ENCODE measurements around the gene PAXIP1.
A peak's percentile ranks its signal among the peaks of the same experiment; 100 is the strongest.
"Not testable (repeated sequence)": the region's sequence is repeated elsewhere in the genome, so short reads cannot be mapped to it uniquely, and the experiment has no call there.

The PAXIP1 gene

GRCh38 chr7:154942691-154943090 lies 60.2 kb downstream of the PAXIP1 start:
- no peak for DNase-seq

GRCh38 chr7:154937837-154938236 lies 65.1 kb downstream of the PAXIP1 start:
- no peak for DNase-seq

- DNase-seq: not testable (repeated sequence)
Observed at GRCh38 chr7:154934353-154934952, 68.5 kb downstream of the PAXIP1 start.

- no peak for DNase-seq
Observed at GRCh38 chr7:154931906-154932305, 71.0 kb downstream of the PAXIP1 start.

DNA sequence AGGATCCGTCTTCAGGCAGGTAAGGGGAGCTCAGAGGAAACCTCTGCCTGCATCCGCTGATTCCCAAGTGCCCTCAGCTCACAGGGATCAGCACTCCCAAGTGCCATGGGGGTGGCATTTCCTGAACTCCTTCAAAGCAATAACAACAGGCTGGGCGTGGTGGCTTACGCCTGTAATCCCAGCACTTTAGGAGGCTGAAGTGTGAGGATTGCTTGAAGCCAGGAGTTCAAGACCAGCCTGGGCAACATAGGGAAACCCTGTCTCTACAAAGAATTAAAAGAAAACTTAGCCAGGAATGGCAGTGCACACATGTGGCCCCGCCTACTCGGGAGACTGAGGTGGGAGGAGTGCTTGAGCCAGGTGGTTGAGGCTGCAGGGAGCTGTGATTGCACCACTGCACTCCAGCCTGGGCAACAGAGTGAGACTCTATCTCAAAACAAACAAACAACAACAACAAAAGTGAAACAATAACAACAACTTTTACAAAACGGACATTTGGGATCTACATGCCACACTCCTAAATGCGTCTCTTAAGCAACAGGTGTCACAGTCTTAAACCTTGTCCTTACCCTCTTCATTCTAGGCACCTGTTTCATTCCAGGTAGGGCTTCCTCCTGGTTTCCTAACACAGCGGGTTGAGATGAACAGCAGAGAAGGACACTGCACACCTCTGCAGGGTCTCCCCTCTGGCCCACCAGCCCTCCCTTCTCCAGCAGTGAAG lies 73.8 kb downstream of the PAXIP1 start:
- no peak for DNase-seq

DNA sequence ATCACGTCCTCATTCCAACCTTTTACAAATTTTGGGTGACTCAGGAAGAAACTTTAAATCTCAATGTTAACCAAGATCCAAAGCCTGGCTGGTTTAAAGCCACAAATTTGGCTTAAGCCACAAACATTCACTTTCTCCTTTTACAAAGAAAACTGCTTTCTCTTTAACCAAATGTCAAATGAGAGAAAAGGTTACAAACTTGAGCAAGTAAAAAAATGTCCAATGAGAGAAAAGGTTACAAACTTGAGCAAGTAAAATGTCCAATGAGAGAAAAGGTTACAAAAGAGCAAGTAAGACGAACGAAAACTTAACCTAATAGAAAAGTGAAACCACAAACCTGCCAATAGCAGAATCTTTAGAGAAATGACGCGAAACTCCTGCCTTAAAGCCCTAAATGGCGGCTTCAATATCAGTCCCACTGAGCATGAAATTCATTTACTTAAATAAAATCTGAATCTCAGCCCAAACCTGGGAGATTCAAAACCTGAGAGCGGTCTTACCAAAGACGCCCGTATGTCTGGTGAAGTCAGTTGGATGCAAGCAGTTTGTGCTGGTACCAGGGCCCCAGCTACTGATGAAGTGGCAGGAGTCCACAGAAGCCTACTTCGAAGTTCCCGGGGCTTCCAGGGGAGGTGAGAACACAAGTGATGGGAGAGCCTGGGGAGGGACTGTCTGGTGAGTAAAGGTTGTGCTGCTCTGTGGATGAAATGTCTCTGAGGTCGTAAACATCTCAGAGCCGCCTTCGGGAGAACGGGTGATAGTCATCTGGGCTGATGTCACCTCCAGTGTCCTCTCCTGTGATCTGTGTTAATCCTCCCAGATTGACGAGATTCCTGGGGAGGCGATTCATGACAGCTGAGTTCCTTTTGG lies 74.6 kb downstream of the PAXIP1 start:
- peak; percentile 98 for DNase-seq

DNA sequence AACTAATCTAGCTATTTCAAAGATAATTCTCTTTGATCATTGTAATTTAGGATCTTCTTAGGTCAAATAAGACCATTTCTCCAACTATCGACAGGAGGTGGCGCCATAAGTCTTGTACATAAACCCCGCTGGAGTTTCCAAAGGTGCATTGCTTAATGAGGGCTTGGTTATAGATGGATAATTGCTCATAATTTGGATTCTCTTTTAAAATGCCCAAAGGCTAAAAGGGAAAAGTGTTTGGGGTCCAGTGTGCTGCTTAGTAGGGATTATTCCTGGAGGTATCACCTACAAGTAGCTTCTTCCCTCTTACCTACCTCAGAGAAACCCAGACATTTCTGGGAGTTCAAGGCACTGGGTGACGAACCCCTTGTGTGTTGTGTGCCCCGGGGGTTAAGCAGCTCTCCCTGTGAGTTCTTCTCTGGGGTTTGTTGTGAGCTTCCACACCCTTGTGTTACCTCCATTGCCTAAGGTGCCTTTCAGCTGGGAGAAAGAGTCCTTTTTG lies 75.2 kb downstream of the PAXIP1 start:
- peak; percentile 93 for DNase-seq

DNA sequence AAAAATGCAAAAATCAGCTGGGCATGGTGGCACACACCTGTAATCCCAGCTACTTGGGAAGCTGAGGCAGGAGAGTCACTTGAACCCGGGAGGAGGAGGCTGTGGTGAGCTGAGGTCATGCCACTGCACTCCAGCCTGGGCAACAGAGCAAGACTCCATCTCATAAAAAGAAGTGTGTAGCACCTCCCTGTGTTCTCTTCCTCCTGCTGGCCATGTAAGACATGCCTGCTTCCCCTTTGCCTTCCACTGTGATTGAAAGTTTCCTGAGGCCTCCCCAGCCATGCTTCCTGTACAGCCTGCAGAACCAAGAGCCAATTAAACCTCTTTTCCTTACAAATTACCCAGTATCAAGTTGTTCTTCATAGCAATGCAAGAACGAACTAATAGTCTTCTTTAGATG lies 80.5 kb downstream of the PAXIP1 start:
- not testable (repeated sequence) for DNase-seq

DNA sequence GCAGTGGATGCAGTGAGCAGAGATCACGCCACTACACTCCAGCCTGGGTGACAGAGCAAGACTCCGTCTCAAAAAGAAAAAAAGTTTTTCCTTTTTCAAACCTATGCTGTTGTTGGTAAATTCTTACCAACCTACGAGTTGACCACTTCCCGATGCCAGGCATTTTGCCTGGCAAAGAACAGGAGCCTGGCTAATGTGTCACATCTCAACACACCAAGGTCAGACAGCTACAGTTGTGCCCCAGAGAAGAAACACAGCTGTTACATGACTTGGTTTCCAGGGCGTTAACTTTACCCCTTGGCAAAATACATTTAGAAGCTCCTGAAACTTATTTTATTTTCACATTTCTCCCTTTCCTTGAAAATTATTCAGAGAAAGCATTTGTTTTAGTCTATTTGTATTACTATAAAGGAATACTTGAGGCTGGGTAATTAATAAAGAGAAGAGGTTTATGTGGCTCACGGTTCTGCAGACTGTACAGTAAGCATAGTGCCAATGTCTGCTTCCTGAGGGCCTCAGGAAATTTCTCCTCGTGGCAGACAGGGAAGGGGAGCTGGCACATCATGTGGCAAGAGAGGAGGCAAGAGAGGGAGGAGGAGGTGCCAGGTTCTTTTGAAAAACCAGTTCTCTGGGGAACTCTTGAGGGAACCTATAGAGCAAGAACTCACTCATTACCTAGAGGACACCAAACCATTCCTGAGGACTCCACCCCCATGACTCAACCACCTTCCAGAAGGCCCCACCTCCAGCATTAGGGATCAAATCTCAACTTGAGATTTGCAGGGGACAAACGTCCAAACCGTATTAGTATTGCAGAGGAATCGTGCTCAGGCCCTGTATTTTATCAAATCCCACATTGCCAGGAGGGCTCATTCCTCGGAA lies 83.3 kb downstream of the PAXIP1 start:
- DNase-seq: no peak

DNA sequence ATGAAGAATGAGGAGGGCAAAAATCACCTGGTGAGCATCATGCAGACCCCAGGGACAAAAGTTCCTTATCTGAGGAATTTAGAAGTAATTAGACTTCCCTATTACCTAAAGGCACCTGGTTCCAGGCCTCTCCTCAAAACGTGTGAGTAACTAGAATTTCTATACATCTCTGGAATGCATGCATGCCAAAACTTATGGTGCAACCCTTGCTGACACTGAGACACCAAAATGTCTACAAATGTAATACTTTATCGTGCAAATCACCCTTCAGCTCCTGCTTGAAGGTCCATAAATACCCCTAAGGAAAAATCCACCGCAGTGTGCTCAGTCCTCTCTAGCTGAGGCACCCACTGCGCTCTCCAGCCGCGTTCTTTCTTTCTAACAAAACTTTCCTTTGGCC lies 84.2 kb downstream of the PAXIP1 start:
- DNase-seq: no peak

DNA sequence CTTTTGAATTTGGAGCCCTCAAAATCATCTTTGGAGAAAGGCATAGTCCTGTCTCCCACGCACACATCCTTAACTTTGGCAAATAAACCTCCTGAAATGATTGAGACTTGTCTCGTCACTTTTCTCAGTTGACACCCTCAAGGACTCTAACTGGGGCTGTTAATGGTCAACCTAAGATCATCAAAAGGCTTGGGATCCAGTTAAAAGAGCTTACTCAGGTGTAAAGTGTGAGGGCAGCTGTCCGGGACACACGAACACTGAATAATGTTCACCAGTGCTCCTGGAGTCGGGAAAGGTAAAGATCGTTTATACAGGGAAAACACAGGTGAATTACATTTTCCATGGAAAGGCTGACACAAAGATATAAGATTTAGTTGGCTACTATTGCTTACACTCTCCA lies 84.7 kb downstream of the PAXIP1 start:
- no peak for DNase-seq

DNA sequence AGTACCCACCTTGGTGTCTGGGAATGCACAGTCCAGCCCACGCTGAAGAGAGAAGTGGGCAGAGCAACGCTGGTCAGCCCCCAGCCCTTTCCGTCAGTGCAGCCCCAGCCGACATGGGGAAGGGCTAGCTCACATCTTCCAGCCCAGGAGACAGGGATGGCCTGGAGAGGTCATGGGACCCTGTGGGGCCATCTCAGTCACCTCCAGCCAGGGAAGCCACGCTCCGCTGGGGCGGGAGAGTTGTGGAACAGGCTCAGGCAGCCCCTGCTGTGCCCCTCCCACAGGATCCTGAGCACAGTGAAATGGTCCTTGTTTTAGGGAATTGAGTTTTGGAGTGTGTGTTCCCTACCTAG lies 85.1 kb downstream of the PAXIP1 start:
- no peak for DNase-seq

DNA sequence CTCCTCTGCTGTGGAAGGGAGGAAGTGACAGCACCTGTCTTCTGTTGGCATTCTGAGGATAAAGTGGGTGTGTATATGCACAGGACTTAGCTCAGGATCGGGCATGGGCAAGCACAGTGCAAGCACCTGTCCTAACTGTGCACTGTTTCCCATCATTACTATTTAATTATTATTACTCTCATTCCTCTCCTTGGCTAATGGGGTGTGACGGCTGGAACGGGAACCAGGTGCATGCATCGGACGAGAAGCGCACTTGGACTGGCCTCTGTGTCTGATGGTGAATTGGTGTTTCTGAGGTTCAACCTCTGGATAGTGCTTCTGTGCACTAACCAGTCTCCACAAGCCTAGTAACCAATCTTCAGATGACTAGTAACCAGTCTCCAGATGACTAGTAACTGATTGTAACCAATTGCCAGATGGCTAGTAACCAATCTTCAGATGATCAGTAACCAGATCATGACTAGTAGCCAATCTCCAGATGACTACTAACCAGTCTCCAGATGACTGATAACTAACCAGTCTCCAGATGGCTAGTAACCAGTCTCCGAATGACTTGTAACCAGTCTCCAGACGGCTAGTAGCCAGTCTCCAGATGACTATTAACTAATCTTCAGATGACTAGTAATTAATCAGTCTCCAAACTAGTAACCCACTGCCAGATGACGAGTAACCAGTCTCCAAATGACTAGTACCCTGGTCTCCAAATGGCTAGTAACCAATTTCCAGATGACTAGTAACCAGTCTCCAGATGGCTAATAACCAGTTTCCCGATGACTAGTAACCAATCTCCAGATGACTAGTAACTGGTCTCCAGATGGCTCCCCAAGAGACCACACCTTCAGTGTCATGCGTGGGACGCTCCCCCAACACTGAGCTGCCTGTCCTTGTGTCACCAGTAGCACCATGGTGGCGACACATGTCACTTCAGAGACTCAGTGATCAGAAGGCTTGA lies 85.8 kb downstream of the PAXIP1 start:
- no peak for DNase-seq

- no peak for DNase-seq
Observed at GRCh38 chr7:154916381-154916780, 86.5 kb downstream of the PAXIP1 start.

- DNase-seq: no peak
Observed at GRCh38 chr7:154915600-154915999, 87.3 kb downstream of the PAXIP1 start.

DNA sequence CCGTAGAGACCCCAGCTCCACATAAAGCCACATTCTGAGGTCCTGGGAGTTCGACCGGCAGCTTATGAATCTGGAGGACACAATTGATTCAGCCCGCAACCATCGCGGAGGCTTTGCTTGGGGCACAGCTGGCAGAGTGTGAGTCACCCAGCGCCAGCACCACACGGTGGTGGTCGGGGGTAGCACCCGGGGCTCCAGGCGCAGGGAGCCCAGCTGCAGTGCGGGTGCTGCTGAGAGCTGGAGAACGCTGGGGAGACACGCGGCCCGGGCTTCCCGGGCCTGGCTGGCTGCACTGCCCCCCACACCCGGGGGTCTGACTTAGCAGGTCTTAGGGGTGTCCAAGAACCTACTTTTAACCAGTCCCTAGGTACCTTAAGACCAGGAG lies 87.9 kb downstream of the PAXIP1 start:
- no peak for DNase-seq

- DNase-seq: no peak
Observed at GRCh38 chr7:154914308-154914995, 88.5 kb downstream of the PAXIP1 start.

- peak; percentile 71 for DNase-seq
Observed at GRCh38 chr7:154913638-154914307, 89.2 kb downstream of the PAXIP1 start.

DNA sequence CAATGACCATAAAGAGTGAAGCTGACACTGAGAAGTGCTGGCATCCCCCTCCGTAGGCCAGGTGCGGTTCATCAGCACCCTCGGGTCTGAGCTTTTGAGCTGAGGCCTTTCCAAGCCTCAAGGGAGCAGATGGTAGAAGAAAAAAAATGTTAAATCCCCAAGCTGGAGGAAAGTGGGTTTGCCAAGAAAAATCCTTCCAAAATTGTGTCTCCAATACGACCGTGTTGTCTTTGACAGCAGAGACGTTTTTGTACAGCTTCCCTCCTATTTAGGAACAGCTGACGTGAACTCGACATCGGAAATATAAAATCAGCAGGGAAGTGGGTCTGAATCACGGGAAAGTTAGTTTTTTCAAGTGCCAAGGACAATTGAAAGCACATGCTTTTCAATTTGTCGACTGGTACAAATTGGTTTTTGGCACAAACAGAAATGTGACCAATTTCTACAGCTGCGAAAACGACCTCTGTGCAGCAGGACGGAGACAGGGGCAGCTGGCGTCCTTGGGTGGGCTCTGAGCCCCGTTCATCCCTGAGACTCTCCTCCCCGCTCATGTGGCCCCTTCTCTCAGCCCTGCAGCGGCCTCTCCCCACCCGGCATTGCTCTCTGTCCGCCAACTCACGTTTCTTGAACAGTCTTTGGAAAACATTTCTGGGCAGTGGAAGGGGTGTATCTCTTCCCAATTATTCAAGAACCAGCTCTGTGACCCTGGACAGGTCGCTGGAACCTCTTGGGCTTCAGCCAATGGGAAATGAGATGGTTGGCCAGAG lies 89.9 kb downstream of the PAXIP1 start:
- no peak for DNase-seq
